IMR-90 (cell line): ENCODE measurements around the gene PSMD8. TPM values are rescaled to one million over a fixed set of nuclear protein-coding genes. Genes with fewer than 3 reads are reported as not detected.

Experiments used
- ATAC-seq: fragments of 200-7000 bp; cut with Tn5 transposase; 2 replicates; pipeline ENCODE4 v1.9.1; 2020; ENCODE audit warnings: low read depth, mild to moderate bottlenecking, moderate library complexity
- BruUV-seq: library from RNA; stranded (reverse); fragments of 400-500 nt; replicated peaks from 2 replicates; lab custom pipeline; 2021; lab: Mats Ljungman, UMichigan
- CTCF ChIA-PET: fragments of 300-600 bp; formaldehyde crosslinking; extraction: SDS; loops from one replicate; lab custom pipeline; 2021; ENCODE audit warnings: antibody characterized with exemption; lab: Yijun Ruan, JAX
- POLR2A ChIA-PET: fragments of 300-600 bp; sonication (Branson Sonifier 250); formaldehyde crosslinking; loops from one replicate; lab custom pipeline; 2022; ENCODE audit warnings: antibody characterized with exemption; ENCODE audit not compliant: unreplicated experiment; lab: Charles Lee
- DNase-seq: peaks from one replicate; pipeline ENCODE4 v3.0.0; 2013
- H2AFZ ChIP-seq: replicated peaks from 2 replicates; pipeline ENCODE3; 2013; ENCODE audit warnings: low read length, mild to moderate bottlenecking; ENCODE audit not compliant: poor library complexity
- H2AK5ac ChIP-seq: 2 replicates; pipeline ENCODE4 v1.6.1; 2013; ENCODE audit warnings: low read depth, low read length, inconsistent platforms
- H2AK9ac ChIP-seq: replicated peaks from 2 replicates; pipeline ENCODE3; 2013; ENCODE audit warnings: mild to moderate bottlenecking, low read depth, low read length, moderate library complexity; ENCODE audit not compliant: poor library complexity
- H2BK120ac ChIP-seq: 2 replicates; pipeline ENCODE4 v1.6.1; 2013; ENCODE audit warnings: low read depth, low read length, inconsistent platforms
- H2BK15ac ChIP-seq: 3 replicates; pipeline ENCODE4 v1.6.1; 2013; ENCODE audit warnings: low read depth, low read length, inconsistent platforms
- H2BK20ac ChIP-seq: 2 replicates; pipeline ENCODE4 v1.6.1; 2013; ENCODE audit warnings: low read depth, mild to moderate bottlenecking, inconsistent platforms, low read length, moderate library complexity
- H2BK5ac ChIP-seq: 2 replicates; pipeline ENCODE4 v1.6.1; 2013; ENCODE audit warnings: mild to moderate bottlenecking, low read depth, low read length, inconsistent platforms; ENCODE audit not compliant: poor library complexity, severe bottlenecking
- H3K14ac ChIP-seq: replicated peaks from 2 replicates; pipeline ENCODE4 v1.6.1; 2013; ENCODE audit warnings: low read depth, low read length, inconsistent platforms
- H3K18ac ChIP-seq: 2 replicates; pipeline ENCODE4 v1.6.1; 2013; ENCODE audit warnings: low read depth, low read length, control low read depth
- H3K23ac ChIP-seq: 2 replicates; pipeline ENCODE4 v1.6.1; 2013; ENCODE audit warnings: low read depth, low read length, inconsistent platforms
- H3K27ac ChIP-seq: 2 replicates; pipeline ENCODE4 v1.5.1; 2013; ENCODE audit warnings: mild to moderate bottlenecking, control low read depth, low read length; ENCODE audit not compliant: insufficient read depth
- H3K27me3 ChIP-seq: 2 replicates; pipeline ENCODE4 v1.6.1; 2013; ENCODE audit warnings: low read length; ENCODE audit not compliant: control insufficient read depth, insufficient read depth
- H3K36me3 ChIP-seq: 2 replicates; pipeline ENCODE4 v1.6.1; 2013; ENCODE audit warnings: low read length, mixed read lengths; ENCODE audit not compliant: control insufficient read depth, insufficient read depth
- H3K4ac ChIP-seq: 2 replicates; pipeline ENCODE4 v1.6.1; 2013; ENCODE audit warnings: low read depth, low read length, inconsistent platforms
- H3K4me1 ChIP-seq: 2 replicates; pipeline ENCODE4 v1.6.1; 2013; ENCODE audit warnings: low read length, mixed read lengths; ENCODE audit not compliant: control insufficient read depth, insufficient read depth
- H3K4me2 ChIP-seq: 2 replicates; pipeline ENCODE4 v1.6.1; 2013; ENCODE audit warnings: low read depth, mild to moderate bottlenecking, control low read depth, low read length, moderate library complexity
- H3K4me3 ChIP-seq: 2 replicates; pipeline ENCODE4 v1.5.1; 2013; ENCODE audit warnings: low read depth, mild to moderate bottlenecking, control low read depth, low read length, moderate library complexity; ENCODE audit not compliant: insufficient read depth
- H3K56ac ChIP-seq: 2 replicates; pipeline ENCODE4 v1.6.1; 2013; ENCODE audit warnings: low read length, inconsistent platforms; ENCODE audit not compliant: insufficient read depth; ENCODE audit errors: extremely low read depth
- H3K79me1 ChIP-seq, 2 experiments: 2 replicates each; pipeline ENCODE4 v1.6.1; 2013; ENCODE audit warnings: low read length in 2 of 2, inconsistent platforms in 1 of 2, low read depth in 1 of 2
- H3K9ac ChIP-seq: 2 replicates; pipeline ENCODE4 v1.6.1; 2013; ENCODE audit warnings: low read depth, low read length, control low read depth
- H3K9me1 ChIP-seq: 2 replicates; pipeline ENCODE4 v1.6.1; 2013; ENCODE audit warnings: low read length, inconsistent platforms; ENCODE audit not compliant: insufficient read depth
- H3K9me3 ChIP-seq: 2 replicates; pipeline ENCODE4 v1.6.1; 2013; ENCODE audit warnings: low read length; ENCODE audit not compliant: control insufficient read depth, insufficient read depth
- H4K20me1 ChIP-seq: 2 replicates; pipeline ENCODE4 v1.6.1; 2013; ENCODE audit warnings: low read length, inconsistent platforms; ENCODE audit not compliant: insufficient read depth
- H4K5ac ChIP-seq: 2 replicates; pipeline ENCODE4 v1.6.1; 2013; ENCODE audit warnings: mild to moderate bottlenecking, low read depth, low read length, control low read depth
- H4K8ac ChIP-seq, 2 experiments: 2 replicates each; pipeline ENCODE4 v1.6.1; 2013; ENCODE audit warnings: low read depth in 2 of 2, low read length in 2 of 2, control low read depth in 1 of 2, inconsistent platforms in 1 of 2
- H4K91ac ChIP-seq: 2 replicates; pipeline ENCODE4 v1.6.1; 2013; ENCODE audit warnings: low read depth, low read length, inconsistent platforms; ENCODE audit not compliant: insufficient read depth
- BHLHE40 ChIP-seq: fragments of 150-350 bp; IDR thresholded peaks from 2 replicates; pipeline ENCODE4 v1.6.1; 2016; ENCODE audit warnings: mild to moderate bottlenecking, low read depth, low read length
- CEBPB ChIP-seq: IDR thresholded peaks from 2 replicates; pipeline ENCODE4 v1.6.1; 2012; ENCODE audit warnings: low read depth, low read length, improper control_type of control experiment
- CHD1 ChIP-seq: IDR thresholded peaks from 2 replicates; pipeline ENCODE4 v1.6.1; 2012; ENCODE audit warnings: low read depth, low read length, improper control_type of control experiment
- CTCF ChIP-seq: conservative IDR thresholded peaks from 2 replicates; pipeline ENCODE4 v1.5.1; 2012; ENCODE audit warnings: mild to moderate bottlenecking, low read depth, low read length, improper control_type of control experiment
- ELK1 ChIP-seq: fragments of 150-350 bp; IDR thresholded peaks from 2 replicates; pipeline ENCODE4 v1.6.1; 2016; ENCODE audit warnings: low read depth, mild to moderate bottlenecking, low read length, moderate library complexity, borderline replicate concordance
- NFE2L2 ChIP-seq: fragments of 150-350 bp; IDR thresholded peaks from 2 replicates; pipeline ENCODE4 v1.6.1; 2016; ENCODE audit warnings: low read depth, mild to moderate bottlenecking, low read length
- POLR2A ChIP-seq: IDR thresholded peaks from 2 replicates; pipeline ENCODE4 v1.6.1; 2012; ENCODE audit warnings: mild to moderate bottlenecking, low read depth, low read length
- RAD21 ChIP-seq: IDR thresholded peaks from 2 replicates; pipeline ENCODE4 v1.6.1; 2012; ENCODE audit warnings: low read length, improper control_type of control experiment
- SMC3 ChIP-seq: fragments of 150-350 bp; IDR thresholded peaks from 2 replicates; pipeline ENCODE4 v1.6.1; 2016; ENCODE audit warnings: low read depth, mild to moderate bottlenecking, antibody characterized with exemption, low read length, moderate library complexity
- USF2 ChIP-seq: fragments of 150-350 bp; IDR thresholded peaks from 2 replicates; pipeline ENCODE4 v1.6.1; 2017; ENCODE audit warnings: mild to moderate bottlenecking, antibody characterized with exemption, low read length, low read depth
- WGBS, 2 experiments: methylation state at CpG; one replicate each; pipeline versions ENCODE4 v1.1.5 to v1.1.7; 2013; ENCODE audit warnings: missing lambda C conversion rate in 2 of 2; ENCODE audit not compliant: insufficient read length in 1 of 2; ENCODE audit errors: extremely low coverage in 2 of 2; 5-methylcytosine and 5-hydroxymethylcytosine counted together
- dilution Hi-C: fragments of 300-500 bp; cut with HindIII; formaldehyde crosslinking; loops from one replicate; pipeline ENCODE4 v1.14.3; 2018; ENCODE audit warnings: low sequenced_read_pairs; ENCODE audit not compliant: unreplicated experiment
- in situ Hi-C: fragments of 300-500 bp; cut with MboI; formaldehyde crosslinking; loops from 3 replicates; pipeline ENCODE4 v1.14.3; 2019; ENCODE audit warnings: low sequenced_read_pairs, inconsistent platforms, mixed read lengths
- intact Hi-C: fragments of 100-400 bp; cut with micrococcal nuclease; formaldehyde crosslinking; loops from 2 replicates; pipeline ENCODE4 v1.10.0; 2022
- polyA plus RNA-seq, 3 experiments: library from polyadenylated mRNA; depleted of rRNA; stranded (reverse); fragments of >200 nt; gene quantifications; 2 replicates each; pipeline ENCODE4 v1.2.3, GENCODE V29; 2012; ENCODE audit warnings: low replicate concordance in 1 of 3
- total RNA-seq: library from RNA; depleted of rRNA; stranded (reverse); fragments of >200 nt; gene quantifications from 2 replicates; pipeline ENCODE4 v1.2.3, GENCODE V29; 2012

PSMD8 gene
- total and polyA plus RNA-seq, 2 of the 4 experiments (the other 2 are of a cell fraction), result 475 to 644 TPM

- Histone ChIP-seq H2BK15ac (no peak overlapping the region), H2BK20ac (no peak overlapping the region), H3K18ac (no peak overlapping the region), H2AK5ac (no peak overlapping the region), H4K91ac (no peak overlapping the region), H3K23ac (no peak overlapping the region), H4K5ac (no peak overlapping the region), H3K4me1 (no peaks in the 10 kb centered on the region), H3K4ac (no peak overlapping the region), H3K56ac (no peak overlapping the region), H4K8ac (no peak overlapping the region), H3K4me3 (peak overlapping the region; percentile 66), H2AFZ (peak overlapping the region; percentile 98), H3K14ac (no peak overlapping the region), H3K4me2 (peak overlapping the region; percentile 97), H3K36me3 (no peaks in the 10 kb centered on the region), H3K79me1 (no peaks in the 10 kb centered on the region), H4K20me1 (0 out of 2 replicates have a peak, but pooled peaks cover 3% of the 10 kb centered on the region), H2BK120ac (no peak overlapping the region), H3K9me1 (no peaks in the 10 kb centered on the region), H2BK5ac (no peak overlapping the region), H3K27me3 (peaks cover 42% of the 10 kb centered on the region), H3K9ac (no peak overlapping the region), H3K27ac (no peak overlapping the region), H2AK9ac (peak overlapping the region; percentile 47), H3K9me3 (no peaks in the 10 kb centered on the region)
- ChIA-PET CTCF (interaction anchor here (0.9 to 1.5 kb wide), 2 partner anchors 13 to 26 kb away, joined by 3 to 4 read pairs; partner anchors contain the start of genes CATSPERG and PSMD8), POLR2A (interaction anchor here (0.6 kb wide), 1 partner anchor 11 kb away, joined by 4 read pairs; no protein-coding TSS in a partner anchor)
- in situ Hi-C loops, result no loop called here
- TF ChIP-seq ELK1, result no peak
- no peak for TF ChIP-seq POLR2A
- TF ChIP-seq CTCF, result no peak
- no peak for TF ChIP-seq BHLHE40
- TF ChIP-seq NFE2L2, result no peak
- no peak for TF ChIP-seq CHD1
- no peak for TF ChIP-seq SMC3
- no peak for TF ChIP-seq RAD21
- TF ChIP-seq USF2, result no peak
- no peak for TF ChIP-seq CEBPB
- ATAC-seq (peak; percentile 94), DNase-seq (peak; percentile 57)
- BruUV-seq, result no TSS peak
- intact Hi-C loops, result no loop called here
- WGBS, 2 experiments, result 3% methylated on average over 8 of the region's 37 CpGs; no CpG with 5 or more reads in 1 of the 2 experiments
- dilution Hi-C loops, result no loop called here
These were observed 12.7 kb upstream of the PSMD8 start for GRCh38 chr19:38361633-38362075.
